ENCODE data around the gene MGAT4A.
"Not testable (repeated sequence)": the region's sequence is repeated elsewhere in the genome, so short reads cannot be mapped to it uniquely, and the experiment has no call there.

Gene MGAT4A

GRCh38 chr2:98607104-98607503 lies 123.8 kb downstream of the MGAT4A start:
- no peak for DNase-seq (ENCODE audit: low spot score)

- no peak for DNase-seq (ENCODE audit: low spot score)
These were observed 124.5 kb downstream of the MGAT4A start for GRCh38 chr2:98606431-98606830.

DNA sequence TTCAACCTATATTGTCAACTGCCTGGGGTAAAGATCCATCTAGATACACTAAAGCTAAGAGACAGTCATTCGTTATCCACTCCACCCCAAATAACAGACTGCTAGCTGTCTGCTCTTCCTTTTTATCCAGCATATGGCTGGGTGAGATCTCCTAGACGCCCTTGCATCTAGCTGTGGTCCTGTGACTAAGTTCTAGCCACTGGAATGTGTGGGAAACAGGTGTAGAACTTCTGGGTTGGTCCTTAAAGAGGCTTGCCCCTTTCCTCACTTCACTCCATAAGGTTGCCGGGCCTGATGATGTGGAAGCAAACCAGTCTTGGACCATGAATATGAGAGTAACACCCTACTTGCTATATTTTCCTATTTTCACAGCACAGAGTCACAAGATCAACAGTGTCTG lies 125.9 kb downstream of the MGAT4A start:
- DNase-seq (ENCODE audit: low spot score), result no peak

DNA sequence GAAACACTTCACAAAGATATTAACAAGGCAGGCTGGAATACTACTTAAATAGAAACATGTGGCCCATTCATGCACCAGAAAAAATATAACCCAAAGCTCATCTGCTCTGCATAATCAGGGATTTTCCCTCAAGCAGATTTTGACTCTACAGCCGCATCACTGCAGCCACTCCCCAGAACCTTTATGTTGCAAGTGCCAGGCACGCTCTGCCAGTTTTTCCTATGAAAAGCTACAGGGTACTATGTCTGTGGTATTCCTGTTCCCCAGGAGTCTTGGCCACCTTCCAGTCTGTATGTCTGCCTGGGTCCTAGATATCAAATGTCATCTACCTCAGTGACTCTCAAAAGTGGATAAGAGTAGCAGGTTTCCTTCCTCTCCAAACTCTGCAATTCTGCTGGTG lies 126.4 kb downstream of the MGAT4A start:
- DNase-seq (ENCODE audit: low spot score), result no peak

GRCh38 chr2:98601532-98602132 lies 129.3 kb downstream of the MGAT4A start:
- DNase-seq (ENCODE audit: low spot score), result no peak

DNA sequence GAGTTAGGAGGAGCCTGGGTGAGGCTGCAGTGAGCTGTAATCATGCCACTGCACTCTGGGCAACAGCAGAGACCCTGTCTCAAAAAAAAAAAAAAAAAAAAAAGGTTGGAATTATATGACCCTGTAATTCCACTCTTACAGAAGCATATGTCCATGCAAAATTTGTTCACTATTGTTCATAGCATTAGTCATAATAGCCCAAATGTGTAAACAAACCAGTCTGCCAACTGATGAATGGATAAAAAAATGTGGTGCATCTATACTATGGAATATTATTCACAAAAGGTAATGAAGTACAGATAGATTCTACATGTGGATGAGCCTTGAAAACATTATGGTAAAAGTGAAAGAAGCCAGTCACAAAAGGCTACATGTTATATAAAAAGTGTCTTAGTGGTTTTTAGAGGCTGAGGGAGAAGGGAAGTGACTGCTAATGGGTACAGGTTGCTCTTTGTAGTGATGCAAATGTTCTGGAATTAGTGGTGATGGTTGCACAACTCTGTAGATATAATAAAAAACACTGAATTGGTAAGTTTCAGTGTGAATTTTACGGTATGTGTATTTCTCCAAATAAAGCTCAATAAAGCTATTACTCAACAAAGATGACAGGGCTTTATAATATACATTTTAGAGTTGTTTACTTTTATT lies 132.0 kb downstream of the MGAT4A start:
- no peak for DNase-seq (ENCODE audit: low spot score)

DNA sequence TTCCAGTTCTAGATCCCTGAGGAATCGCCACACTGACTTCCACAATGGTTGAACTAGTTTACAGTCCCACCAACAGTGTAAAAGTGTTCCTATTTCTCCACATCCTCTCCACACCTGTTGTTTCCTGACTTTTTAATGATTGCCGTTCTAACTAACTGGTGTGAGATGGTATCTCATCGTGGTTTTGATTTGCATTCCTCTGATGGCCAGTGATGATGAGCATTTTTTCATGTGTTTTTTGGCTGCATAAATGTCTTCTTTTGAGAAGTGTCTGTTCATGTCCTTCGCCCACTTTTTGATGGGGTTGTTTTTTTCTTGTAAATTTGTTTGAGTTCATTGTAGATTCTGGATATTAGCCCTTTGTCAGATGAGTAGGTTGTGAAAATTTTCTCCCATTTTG lies 136.3 kb downstream of the MGAT4A start:
- DNase-seq (ENCODE audit: low spot score), result not testable (repeated sequence)

- DNase-seq (ENCODE audit: low spot score), result no peak
These were observed 138.4 kb downstream of the MGAT4A start for GRCh38 chr2:98592565-98592964.

- no peak for DNase-seq (ENCODE audit: low spot score)
These were observed 141.4 kb downstream of the MGAT4A start for GRCh38 chr2:98589489-98589888.

DNA sequence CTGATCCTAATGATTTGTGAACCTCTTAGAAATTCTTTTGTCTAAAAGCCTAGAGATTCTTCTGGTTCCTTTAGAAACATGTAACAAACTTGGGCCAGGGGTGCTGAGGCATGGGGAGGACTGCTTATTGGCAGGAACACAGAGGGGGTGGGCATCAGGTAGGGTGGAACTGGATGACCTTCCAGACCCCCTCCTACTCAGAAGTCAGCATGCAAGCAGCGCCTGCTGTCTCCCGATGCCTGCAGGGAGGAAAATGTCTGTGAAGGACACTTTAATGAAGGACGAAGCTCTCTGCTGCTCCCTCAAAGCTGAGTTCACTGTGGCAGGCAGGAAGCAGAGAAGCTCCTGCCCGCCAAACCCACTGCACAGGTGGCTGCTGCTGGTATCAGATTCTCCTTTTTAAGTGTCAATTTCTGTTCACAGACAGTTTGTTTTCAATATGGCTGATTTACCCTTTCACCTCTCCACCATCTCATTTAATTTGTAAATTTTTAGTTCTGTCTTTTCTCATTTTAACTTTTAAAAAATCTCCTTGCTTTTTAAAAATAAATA lies 142.0 kb downstream of the MGAT4A start:
- DNase-seq (ENCODE audit: low spot score), result no peak

DNA sequence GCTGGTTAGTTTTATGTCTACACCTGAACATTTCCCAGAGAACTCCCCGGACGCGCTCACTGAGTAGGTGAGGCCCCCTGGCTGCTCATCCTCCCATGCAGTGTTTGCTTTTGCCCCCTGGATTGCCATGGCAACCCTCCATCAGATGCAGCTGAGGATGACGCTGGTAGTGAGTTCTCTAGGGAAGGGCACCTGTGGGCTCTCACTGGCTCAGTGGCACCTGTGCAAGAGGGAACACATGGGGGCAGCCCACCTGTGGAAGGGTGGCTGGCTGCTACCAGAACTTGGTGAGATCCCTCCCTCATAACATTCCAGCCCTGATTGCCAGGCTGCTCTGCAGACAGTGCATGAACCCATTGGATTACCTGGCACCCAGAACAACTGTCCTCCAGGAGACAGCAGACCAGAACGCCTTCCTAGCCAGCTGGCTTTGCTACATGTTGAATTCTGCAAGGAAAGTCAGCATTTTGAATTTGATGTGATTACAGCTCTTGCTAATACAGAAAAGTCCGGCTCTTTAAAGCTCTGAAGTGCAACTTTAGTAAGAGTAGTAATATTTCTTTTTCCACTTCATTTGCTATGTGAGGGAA lies 144.3 kb downstream of the MGAT4A start:
- DNase-seq (ENCODE audit: low spot score), result no peak

- DNase-seq (ENCODE audit: low spot score), result no peak
These were observed 145.5 kb downstream of the MGAT4A start for GRCh38 chr2:98585386-98585785.

DNA sequence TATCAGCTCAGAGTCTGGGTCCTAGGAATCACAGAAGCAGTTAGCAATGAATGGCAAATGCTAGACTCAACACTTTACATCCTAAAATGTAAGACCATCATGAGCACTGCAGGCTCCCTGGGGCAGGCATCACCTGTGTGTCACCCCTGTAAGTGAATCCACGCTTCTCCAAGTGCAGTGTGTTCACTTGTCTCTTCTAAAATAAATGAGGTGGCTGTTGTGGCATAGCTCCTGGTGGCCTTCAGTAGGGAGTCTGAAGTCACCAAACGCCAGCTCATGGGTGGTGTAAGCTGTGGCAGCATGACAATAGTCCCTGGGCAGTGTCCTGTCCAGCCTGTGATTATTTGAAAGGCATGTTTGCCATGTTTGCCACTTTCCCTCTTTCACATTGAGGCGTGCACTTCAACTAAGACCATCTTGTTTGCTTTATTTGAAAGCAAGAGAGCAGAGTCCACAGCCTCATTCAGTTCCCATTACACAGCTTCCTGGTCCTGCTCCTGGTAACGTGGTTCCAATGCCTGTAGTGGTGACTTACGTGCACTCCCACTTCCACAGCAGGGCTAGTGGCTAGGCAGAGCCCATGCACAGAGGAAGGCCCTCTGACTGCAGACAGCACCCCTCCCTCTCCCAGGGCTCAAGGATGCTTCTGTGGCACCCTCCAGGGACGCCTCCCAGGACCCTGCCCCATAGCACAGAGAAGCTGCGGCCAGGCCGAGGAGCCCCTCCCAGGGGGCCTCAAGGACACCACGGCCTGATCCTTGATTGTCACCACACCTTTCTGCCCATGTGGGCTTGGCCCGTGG lies 146.9 kb downstream of the MGAT4A start:
- DNase-seq (ENCODE audit: low spot score), result no peak

GRCh38 chr2:98583276-98583675 lies 147.7 kb downstream of the MGAT4A start:
- no peak for DNase-seq (ENCODE audit: low spot score)

GRCh38 chr2:98582523-98582922 lies 148.4 kb downstream of the MGAT4A start:
- no peak for DNase-seq (ENCODE audit: low spot score)

DNA sequence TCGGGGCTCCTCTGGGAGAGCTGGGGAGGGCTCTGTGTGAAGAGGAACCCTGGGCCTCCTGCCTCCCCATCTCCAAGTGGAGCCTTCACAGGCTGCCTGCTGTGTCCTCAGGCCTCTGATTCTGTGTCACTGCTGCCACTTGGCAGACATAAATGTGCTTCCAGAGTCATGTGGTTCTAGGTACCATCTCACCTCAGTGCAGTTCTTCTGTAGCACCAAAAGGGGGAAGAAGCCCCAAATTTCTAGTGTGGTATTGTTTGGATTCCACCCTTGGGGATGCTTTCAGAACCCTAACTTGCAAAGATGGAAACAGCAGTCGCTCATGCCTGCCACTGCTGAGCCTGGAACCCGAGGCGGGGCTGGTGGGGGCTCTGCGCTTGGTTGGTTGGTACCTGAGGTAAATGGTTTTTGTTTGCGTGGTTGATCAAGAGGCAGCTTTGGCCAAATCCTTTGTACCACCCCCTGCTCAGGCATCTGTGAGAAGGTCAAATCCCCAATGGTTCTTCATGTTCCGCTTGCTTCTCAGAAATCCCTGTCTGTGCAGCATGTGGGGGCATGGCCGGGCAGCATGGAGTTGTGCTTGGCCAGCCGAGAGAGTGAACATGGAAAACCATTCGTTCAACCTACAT lies 150.2 kb downstream of the MGAT4A start:
- no peak for DNase-seq (ENCODE audit: low spot score)

DNA sequence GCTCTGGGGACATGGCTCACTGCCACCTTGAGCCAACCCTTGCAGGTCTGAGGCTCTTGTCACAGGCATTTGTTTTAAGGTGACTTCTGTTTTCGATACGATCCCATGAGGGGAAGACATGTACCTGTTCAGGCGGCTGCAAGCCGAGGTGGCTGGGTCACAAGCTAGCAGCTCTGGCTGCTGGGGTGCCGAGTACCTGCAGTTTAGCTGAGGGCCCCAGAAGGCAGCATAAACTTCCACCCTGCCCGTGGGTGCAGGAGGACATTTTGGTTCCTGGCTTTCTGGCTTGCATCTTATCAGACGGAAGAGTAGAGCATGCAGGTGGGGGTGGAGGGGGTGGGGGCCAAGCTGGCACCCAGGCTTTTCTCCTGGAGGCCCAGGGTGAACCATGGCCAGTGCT lies 151.0 kb downstream of the MGAT4A start:
- no peak for DNase-seq (ENCODE audit: low spot score)

- DNase-seq (ENCODE audit: low spot score), result no peak
These were observed 152.7 kb downstream of the MGAT4A start for GRCh38 chr2:98578231-98578630.

DNA sequence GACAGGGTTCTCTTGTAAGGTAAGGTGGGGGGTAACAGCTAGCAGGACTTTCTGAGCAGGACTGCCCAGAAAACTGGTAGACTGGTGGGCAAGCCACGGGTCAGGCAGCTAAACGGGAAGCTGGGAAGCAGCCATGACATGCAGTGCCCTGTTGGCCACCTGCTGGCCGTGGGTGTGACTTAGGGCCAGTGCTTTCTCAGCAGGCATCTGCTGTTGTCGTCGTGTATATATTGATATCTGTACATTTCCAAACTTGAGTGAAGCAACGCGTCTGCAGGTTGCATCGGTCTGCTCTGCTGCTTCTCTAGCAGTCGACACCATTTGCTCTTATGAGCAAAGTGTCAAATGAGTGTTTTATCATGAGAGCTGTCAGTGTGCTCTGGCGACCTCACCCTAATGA lies 153.6 kb downstream of the MGAT4A start:
- no peak for DNase-seq (ENCODE audit: low spot score)

DNA sequence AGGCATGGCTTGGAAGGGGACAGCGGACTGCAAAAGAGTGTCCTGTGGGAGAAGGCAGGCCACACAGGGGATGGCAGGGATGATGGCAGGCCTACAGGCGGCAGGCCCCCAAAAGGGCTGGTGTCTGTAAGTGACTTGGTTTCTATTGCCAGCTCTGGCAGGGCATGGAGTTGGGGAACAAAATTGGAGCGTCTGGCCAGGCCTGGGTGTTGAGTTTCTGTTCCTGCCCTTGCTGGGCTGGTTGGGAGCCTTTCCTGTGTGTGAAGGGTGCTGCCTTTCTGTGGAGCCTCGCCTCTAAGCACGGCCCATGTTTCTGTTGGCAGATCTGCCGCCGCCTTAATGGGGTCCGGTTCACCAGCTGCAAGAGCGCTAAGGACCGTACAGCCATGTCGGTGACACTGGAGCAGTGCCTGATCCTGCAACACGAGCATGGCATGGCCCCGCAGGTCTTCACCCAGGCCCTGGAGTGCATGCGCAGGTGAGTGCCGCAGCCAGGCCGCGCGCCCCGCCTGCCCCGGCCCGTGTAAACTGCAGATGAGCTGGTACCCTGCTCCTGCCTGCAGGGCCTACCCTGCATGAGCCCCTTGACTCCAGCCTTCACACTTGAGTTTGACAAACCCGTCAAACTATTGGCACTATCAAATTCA lies 154.1 kb downstream of the MGAT4A start:
- no peak for DNase-seq (ENCODE audit: low spot score)

DNA sequence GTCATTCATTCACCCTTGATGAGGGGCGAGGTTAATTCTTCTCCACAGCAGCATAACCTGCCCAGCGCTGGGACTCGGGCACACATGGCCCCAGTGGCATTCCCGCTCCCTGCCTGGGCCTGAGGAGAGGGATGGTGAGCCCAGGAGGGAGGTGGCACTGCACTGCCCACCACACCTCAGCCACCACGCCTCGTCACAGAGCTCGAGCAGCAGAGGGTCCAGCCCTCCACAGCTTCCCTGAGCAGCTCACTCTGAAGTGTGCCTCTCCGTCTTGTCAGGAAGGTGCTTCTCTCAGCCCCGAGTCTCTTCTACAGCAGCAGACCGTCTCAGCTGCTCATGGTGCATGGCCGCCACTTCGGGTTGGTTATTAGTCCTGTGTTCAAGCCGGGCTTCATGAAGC lies 157.5 kb downstream of the MGAT4A start:
- no peak for DNase-seq (ENCODE audit: low spot score)

DNA sequence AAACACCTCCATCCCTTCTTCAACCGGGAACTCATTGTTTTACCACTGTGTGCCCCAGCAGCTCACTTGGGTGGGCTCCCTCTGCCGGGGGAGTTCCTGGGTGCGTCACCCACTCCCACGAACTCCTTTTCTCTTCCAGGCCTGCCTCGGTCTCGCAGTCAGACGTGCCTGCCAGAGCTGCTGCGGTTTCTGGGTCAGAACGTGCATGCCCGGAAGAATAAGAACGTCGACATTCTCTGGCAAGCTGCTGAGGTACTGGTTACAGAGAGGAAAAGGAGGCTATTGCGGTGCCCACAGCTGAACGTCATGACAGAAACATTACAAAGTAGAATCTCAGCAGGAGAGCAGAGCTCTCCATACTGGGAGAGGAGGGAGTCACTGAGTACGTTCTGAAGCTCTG lies 158.3 kb downstream of the MGAT4A start:
- no peak for DNase-seq (ENCODE audit: low spot score)

Measured in ecto neural progenitor cell (in vitro differentiated cells).